Calu3 (cell line): ENCODE data around the gene STOX2. TPM values are rescaled to one million over a fixed set of nuclear protein-coding genes. Genes with fewer than 3 reads are reported as not detected.

Experiments used
- BruUV-seq: library from RNA; stranded (reverse); fragments of 400-500 nt; replicated peaks from 2 replicates; lab custom pipeline; 2021; lab: Mats Ljungman, UMichigan
- CTCF ChIA-PET: fragments of 300-600 bp; sonication (Branson Sonifier 250); formaldehyde crosslinking; loops from one replicate; lab custom pipeline; 2022; ENCODE audit warnings: antibody characterized with exemption; lab: Charles Lee
- DNase-seq: peaks from one replicate; pipeline ENCODE4 v3.0.0; 2022
- H3K27ac Mint-ChIP-seq: one replicate; pipeline ENCODE4 v1.8.0; 2022; ENCODE audit warnings: mixed read lengths; ENCODE audit not compliant: unreplicated experiment
- H3K27me3 Mint-ChIP-seq: one replicate; pipeline ENCODE4 v1.8.0; 2022; ENCODE audit warnings: mixed read lengths; ENCODE audit not compliant: unreplicated experiment
- H3K36me3 Mint-ChIP-seq: one replicate; pipeline ENCODE4 v1.8.0; 2022; ENCODE audit warnings: mild to moderate bottlenecking, moderate library complexity, mixed read lengths; ENCODE audit not compliant: insufficient read depth, unreplicated experiment
- H3K4me1 Mint-ChIP-seq: one replicate; pipeline ENCODE4 v1.8.0; 2022; ENCODE audit warnings: mild to moderate bottlenecking, low read depth, mixed read lengths; ENCODE audit not compliant: unreplicated experiment
- H3K4me3 Mint-ChIP-seq: one replicate; pipeline ENCODE4 v1.8.0; 2022; ENCODE audit warnings: mild to moderate bottlenecking, low read depth, moderate library complexity, mixed read lengths; ENCODE audit not compliant: unreplicated experiment
- H3K9me3 Mint-ChIP-seq: one replicate; pipeline ENCODE4 v1.8.0; 2022; ENCODE audit warnings: low read depth, mixed read lengths; ENCODE audit not compliant: unreplicated experiment
- intact Hi-C: fragments of 100-400 bp; cut with micrococcal nuclease; formaldehyde crosslinking; loops from one replicate; pipeline ENCODE4 v1.10.0; 2022; ENCODE audit not compliant: unreplicated experiment
- total RNA-seq: library from RNA; stranded (reverse); gene quantifications from 2 replicates; pipeline ENCODE4 v1.2.3, GENCODE V29; 2022
- TF ChIP-seq, protein P1 (sequence below): fragments of 200-600 bp; IDR thresholded peaks from one replicate; pipeline ENCODE4 v1.8.0; 2022; ENCODE audit warnings: antibody characterized with exemption; ENCODE audit not compliant: unreplicated experiment

Gene STOX2
- total RNA-seq, 1 experiment from 2014 or later = 10.0 TPM

DNA sequence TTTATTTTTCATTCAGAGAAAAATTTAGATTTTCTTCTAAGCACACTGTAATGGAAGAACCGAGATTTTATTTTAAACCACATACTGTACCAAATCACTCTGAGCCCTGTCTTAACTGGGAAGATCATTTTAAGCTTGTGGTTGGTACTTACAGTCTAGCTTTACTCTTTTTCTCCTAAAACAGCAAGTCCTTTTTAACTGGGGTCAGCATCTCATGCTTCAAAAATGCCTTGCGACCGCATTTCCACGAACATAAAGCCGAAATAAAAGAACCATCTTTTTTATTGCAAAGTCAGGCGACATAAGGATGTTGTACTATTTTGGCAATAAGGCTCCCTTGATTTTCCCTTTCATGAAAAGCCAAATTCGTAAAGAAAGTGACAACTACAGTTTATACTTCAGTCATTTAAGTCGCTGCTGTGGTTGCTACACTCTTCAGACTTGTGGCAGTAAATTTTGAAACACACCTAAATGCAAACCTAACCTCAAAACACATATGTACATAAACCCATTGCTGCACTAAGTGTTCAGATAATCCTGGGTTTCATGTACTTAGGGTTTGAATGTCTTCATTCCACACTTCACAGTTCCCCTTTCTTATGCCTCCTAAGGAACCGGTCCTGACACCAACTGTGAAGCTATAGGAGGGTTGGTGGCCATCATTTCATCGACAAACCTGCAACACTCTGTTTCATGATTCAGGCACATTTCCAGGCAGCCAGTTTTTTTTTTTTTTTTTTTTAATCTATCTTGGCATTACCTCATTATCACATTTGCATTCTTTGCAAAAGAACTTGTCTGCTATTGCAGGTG is 3.0 kb downstream of the STOX2 start:
- intact Hi-C loops = no loop called here
- Mint-ChIP-seq H3K27ac (no peak overlapping the region), H3K36me3 (peaks cover 27% of the 10 kb centered on the region)

DNA sequence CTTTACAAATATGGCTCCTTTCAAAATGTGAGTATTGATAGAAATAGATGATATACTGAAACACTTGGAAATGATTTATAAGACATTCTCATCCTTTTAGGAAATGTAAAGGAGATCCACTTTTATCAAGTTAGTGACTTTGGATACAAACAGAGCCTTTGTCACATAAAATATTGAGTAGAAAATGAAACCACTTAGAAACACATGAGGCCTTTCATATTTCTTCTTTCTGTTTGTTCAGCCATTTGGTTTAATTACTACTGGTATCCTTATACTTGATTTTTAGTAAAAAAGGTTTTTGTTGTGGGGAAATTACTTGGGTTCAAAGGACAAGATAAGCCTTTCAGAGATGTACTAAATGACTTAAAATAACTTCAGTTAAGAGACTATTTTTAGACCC is 4.1 kb downstream of the STOX2 start:
- CTCF ChIA-PET = interaction anchor here (0.7 kb wide), 1 partner anchor 569 kb away, joined by 4 read pairs; no protein-coding TSS in a partner anchor
- TF ChIP-seq, protein P1, sequence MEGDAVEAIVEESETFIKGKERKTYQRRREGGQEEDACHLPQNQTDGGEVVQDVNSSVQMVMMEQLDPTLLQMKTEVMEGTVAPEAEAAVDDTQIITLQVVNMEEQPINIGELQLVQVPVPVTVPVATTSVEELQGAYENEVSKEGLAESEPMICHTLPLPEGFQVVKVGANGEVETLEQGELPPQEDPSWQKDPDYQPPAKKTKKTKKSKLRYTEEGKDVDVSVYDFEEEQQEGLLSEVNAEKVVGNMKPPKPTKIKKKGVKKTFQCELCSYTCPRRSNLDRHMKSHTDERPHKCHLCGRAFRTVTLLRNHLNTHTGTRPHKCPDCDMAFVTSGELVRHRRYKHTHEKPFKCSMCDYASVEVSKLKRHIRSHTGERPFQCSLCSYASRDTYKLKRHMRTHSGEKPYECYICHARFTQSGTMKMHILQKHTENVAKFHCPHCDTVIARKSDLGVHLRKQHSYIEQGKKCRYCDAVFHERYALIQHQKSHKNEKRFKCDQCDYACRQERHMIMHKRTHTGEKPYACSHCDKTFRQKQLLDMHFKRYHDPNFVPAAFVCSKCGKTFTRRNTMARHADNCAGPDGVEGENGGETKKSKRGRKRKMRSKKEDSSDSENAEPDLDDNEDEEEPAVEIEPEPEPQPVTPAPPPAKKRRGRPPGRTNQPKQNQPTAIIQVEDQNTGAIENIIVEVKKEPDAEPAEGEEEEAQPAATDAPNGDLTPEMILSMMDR = no peak
- BruUV-seq = no TSS peak
- H3K27me3 Mint-ChIP-seq = no peaks in the 10 kb centered on the region
- no peak overlapping the region for H3K27ac Mint-ChIP-seq
- H3K36me3 Mint-ChIP-seq = peaks cover 27% of the 10 kb centered on the region
- no peak for DNase-seq
- intact Hi-C loops = no loop called here
- no peaks in the 10 kb centered on the region for H3K9me3 Mint-ChIP-seq
- no peaks in the 10 kb centered on the region for H3K4me1 Mint-ChIP-seq
- H3K4me3 Mint-ChIP-seq = no peak overlapping the region

More for the DNA sequence above, 3.0 kb downstream of the STOX2 start:
- no peaks in the 10 kb centered on the region for H3K27me3 Mint-ChIP-seq
- H3K4me1 Mint-ChIP-seq = no peaks in the 10 kb centered on the region
- CTCF ChIA-PET = interaction anchor here (0.7 kb wide), 1 partner anchor 568 kb away, joined by 4 read pairs; no protein-coding TSS in a partner anchor
- no TSS peak for BruUV-seq
- H3K9me3 Mint-ChIP-seq = no peaks in the 10 kb centered on the region
- TF ChIP-seq, protein P1 = no peak
- DNase-seq = no peak
- H3K4me3 Mint-ChIP-seq = no peak overlapping the region

DNA sequence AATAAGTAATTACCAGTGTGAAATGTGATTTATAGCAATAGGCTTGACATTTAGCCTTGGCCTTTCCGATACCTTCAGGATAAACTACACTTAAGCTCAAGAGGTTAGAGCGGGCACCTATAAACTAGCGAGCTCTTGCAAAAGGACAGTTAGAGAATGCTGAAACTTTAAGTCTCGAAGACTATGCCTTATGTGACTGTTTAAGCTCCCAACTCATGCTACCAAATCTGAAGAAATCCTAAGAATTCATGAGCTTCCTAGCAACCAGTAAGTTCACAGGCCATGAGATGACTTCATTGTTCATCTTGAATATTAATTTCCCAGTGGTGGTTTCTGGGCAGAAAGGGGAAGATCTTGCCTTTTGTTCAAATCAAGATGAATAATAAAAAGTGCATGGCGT is 4.7 kb downstream of the STOX2 start:
- Mint-ChIP-seq H3K27me3 (no peaks in the 10 kb centered on the region), H3K4me3 (no peak overlapping the region), H3K36me3 (peaks cover 25% of the 10 kb centered on the region), H3K27ac (no peak overlapping the region), H3K9me3 (no peaks in the 10 kb centered on the region), H3K4me1 (no peaks in the 10 kb centered on the region)
- CTCF ChIA-PET = no interaction called here
- DNase-seq = no peak
- intact Hi-C loops = no loop called here
- TF ChIP-seq, protein P1 = no peak
- BruUV-seq = no TSS peak

DNA sequence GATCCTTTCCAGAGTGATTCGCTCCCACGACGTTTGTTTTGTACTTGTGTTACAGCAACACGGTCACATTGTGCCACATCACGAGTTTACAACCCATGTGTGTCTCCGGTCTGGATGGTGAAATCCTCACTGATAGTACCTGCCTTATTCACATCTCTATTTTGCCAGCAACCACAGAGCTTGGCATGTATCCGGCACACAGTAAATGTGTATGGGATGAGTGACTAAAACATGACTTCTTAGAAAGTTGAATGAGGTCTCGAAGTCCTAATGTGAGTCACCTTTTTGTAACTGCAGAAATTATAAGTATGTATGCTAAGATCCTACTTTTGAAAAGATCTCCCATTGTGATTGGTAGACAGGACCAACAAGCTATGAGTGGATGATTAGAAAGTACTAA is 7.5 kb downstream of the STOX2 start:
- TF ChIP-seq, protein P1 = no peak
- Mint-ChIP-seq H3K27ac (no peak overlapping the region), H3K4me1 (no peaks in the 10 kb centered on the region), H3K9me3 (no peaks in the 10 kb centered on the region), H3K36me3 (no peaks in the 10 kb centered on the region), H3K27me3 (no peaks in the 10 kb centered on the region), H3K4me3 (no peak overlapping the region)
- BruUV-seq = no TSS peak
- CTCF ChIA-PET = no interaction called here
- no peak for DNase-seq
- intact Hi-C loops = no loop called here
